HL-60 (cell line): ENCODE measurements around the gene BRMS1.

Experiments used
- DNase-seq, 2 experiments: peaks; one replicate each; pipeline ENCODE4 v3.0.0-alpha.2; 2010 to 2020; ENCODE audit warnings: low read depth in 1 of 2, low spot score in 1 of 2
- H3K27ac ChIP-seq: fragments of 250-450 bp; sonication (Bioruptor Pico); replicated peaks from 2 replicates; pipeline ENCODE4 v1.5.1; 2020; ENCODE audit warnings: mild to moderate bottlenecking, moderate library complexity
- H3K27me3 ChIP-seq: fragments of 250-450 bp; sonication (Bioruptor Pico); 2 replicates; pipeline ENCODE4 v1.5.1; 2021; ENCODE audit warnings: mild to moderate bottlenecking, moderate library complexity; ENCODE audit not compliant: insufficient read depth, poor library complexity, severe bottlenecking
- H3K4me3 ChIP-seq: replicated peaks from 2 replicates; pipeline ENCODE4 v1.5.1; 2011; ENCODE audit warnings: mild to moderate bottlenecking, control low read depth, low read length; ENCODE audit not compliant: insufficient read depth
- CTCF ChIP-seq: IDR thresholded peaks from one replicate; pipeline ENCODE4 v1.5.1; 2011; ENCODE audit warnings: low read length, control low read depth, inconsistent platforms; ENCODE audit not compliant: insufficient read depth
- GABPA ChIP-seq: IDR thresholded peaks from 2 replicates; pipeline ENCODE4 v1.6.1; 2012; ENCODE audit warnings: low read depth
- POLR2AphosphoS5 ChIP-seq: IDR thresholded peaks from 2 replicates; pipeline ENCODE4 v1.6.1; 2012; ENCODE audit warnings: low read depth
- REST ChIP-seq: IDR thresholded peaks from 2 replicates; pipeline ENCODE4 v1.6.1; 2012; ENCODE audit warnings: low read depth; ENCODE audit not compliant: insufficient replicate concordance
- SPI1 ChIP-seq: IDR thresholded peaks from 2 replicates; pipeline ENCODE4 v1.6.1; 2012; ENCODE audit warnings: low read depth, mild to moderate bottlenecking, borderline replicate concordance

BRMS1 gene

GRCh38 chr11:66293777-66294625 is 50.9 kb downstream of the BRMS1 start:
- H3K27ac ChIP-seq, result no peak overlapping the region
- DNase-seq, result no peak
- TF ChIP-seq CTCF (no peak), SPI1 (no peak), REST (no peak), POLR2AphosphoS5 (no peak), GABPA (no peak)
- H3K27me3 ChIP-seq, result peaks cover 17% of the 10 kb centered on the region
- H3K4me3 ChIP-seq, result no peak overlapping the region

- TF ChIP-seq CTCF (no peak), GABPA (no peak), POLR2AphosphoS5 (no peak), SPI1 (no peak), REST (no peak)
- H3K27me3 ChIP-seq, result peaks cover 17% of the 10 kb centered on the region
- DNase-seq, result no peak
- no peak overlapping the region for H3K4me3 ChIP-seq
- H3K27ac ChIP-seq, result no peak overlapping the region
These were observed 51.6 kb downstream of the BRMS1 start for GRCh38 chr11:66293352-66293751.

- no peak for TF ChIP-seq REST
- TF ChIP-seq CTCF, result no peak
- TF ChIP-seq GABPA, result no peak
- TF ChIP-seq POLR2AphosphoS5, result no peak
- no peak for TF ChIP-seq SPI1
- no peak for DNase-seq
- H3K27me3 ChIP-seq, result peaks cover 17% of the 10 kb centered on the region
- no peak overlapping the region for H3K4me3 ChIP-seq
- H3K27ac ChIP-seq, result no peak overlapping the region
These were observed 52.2 kb downstream of the BRMS1 start for GRCh38 chr11:66292543-66293332.
